Fibroblast of skin of scalp (primary cell): Measurements from ENCODE around the gene FBXW5. TPM values are rescaled to one million over a fixed set of nuclear protein-coding genes. Genes with fewer than 3 reads are reported as not detected.

Experiments used
- DNase-seq: peaks from one replicate; pipeline ENCODE4 v3.0.0-alpha.2; 2013
- polyA plus RNA-seq, 2 experiments: library from polyadenylated mRNA; unstranded; fragments of 120-200 nt; gene quantifications; one replicate each; pipeline ENCODE4 v1.2.1, GENCODE V29; 2013; ENCODE audit not compliant: insufficient read length in 2 of 2

Gene FBXW5
- 58.4 TPM for polyA plus RNA-seq (2013, experiment 1 of 2; ENCODE audit: insufficient read length)
- 52.1 TPM for polyA plus RNA-seq (2013, experiment 2 of 2; ENCODE audit: insufficient read length)

GRCh38 chr9:136944519-136945332 lies at the start of gene FBXW5, which contains the start of gene C8G:
Gene FBXW5 (minus strand): TSS chr9:136944738. CDS start chr9:136944083, 655 bp downstream.
Gene C8G (plus strand): TSS chr9:136945243. CDS start chr9:136945321, 78 bp downstream.
- peak; percentile 95 for DNase-seq

- no peak for DNase-seq
Observed at GRCh38 chr9:136992819-136993369, 48.4 kb upstream of the FBXW5 start.

GRCh38 chr9:136991993-136992818 lies 47.7 kb upstream of the FBXW5 start, which contains the start of gene PAXX:
Gene PAXX (plus strand): TSS chr9:136992422. CDS start chr9:136992444, 22 bp downstream.
- DNase-seq = peak; percentile 91

- no peak for DNase-seq
Observed at GRCh38 chr9:136990242-136990911, 45.8 kb upstream of the FBXW5 start.

- no peak for DNase-seq
Observed at GRCh38 chr9:136988872-136989271, 44.3 kb upstream of the FBXW5 start.

GRCh38 chr9:136985853-136986252 lies 41.3 kb upstream of the FBXW5 start:
- no peak for DNase-seq

- no peak for DNase-seq
Observed at GRCh38 chr9:136985027-136985602, 40.6 kb upstream of the FBXW5 start.

GRCh38 chr9:136984464-136985026 lies 40.0 kb upstream of the FBXW5 start:
- DNase-seq = no peak

- DNase-seq = no peak
Observed at GRCh38 chr9:136983656-136984314, 39.2 kb upstream of the FBXW5 start.

- no peak for DNase-seq
Observed at GRCh38 chr9:136983167-136983566, 38.6 kb upstream of the FBXW5 start.

GRCh38 chr9:136982232-136983051 lies 37.9 kb upstream of the FBXW5 start, which contains the start of gene LCNL1:
Gene LCNL1 (plus strand): TSS chr9:136982993. CDS start chr9:136983587, 594 bp downstream.
- no peak for DNase-seq

GRCh38 chr9:136981588-136982231 lies 37.2 kb upstream of the FBXW5 start:
- no peak for DNase-seq

- no peak for DNase-seq
Observed at GRCh38 chr9:136980669-136981478, 36.3 kb upstream of the FBXW5 start.

- DNase-seq = no peak
Observed at GRCh38 chr9:136979769-136980587, 35.4 kb upstream of the FBXW5 start.

GRCh38 chr9:136978865-136979544 lies 34.5 kb upstream of the FBXW5 start:
- no peak for DNase-seq

- DNase-seq = peak; percentile 65
Observed at GRCh38 chr9:136978073-136978864, 33.7 kb upstream of the FBXW5 start.
